Activated gamma-delta T cell (primary cell): ENCODE results near the gene CPLX4.

Experiments used
- DNase-seq: peaks from one replicate; lab custom pipeline; 2025; lab: John Stamatoyannopoulos, UW

Gene CPLX4

GRCh38 chr18:59306640-59307039, 11.8 kb downstream of the CPLX4 start:
- no peak for DNase-seq

GRCh38 chr18:59305295-59305694, 13.2 kb downstream of the CPLX4 start:
- no peak for DNase-seq

GRCh38 chr18:59303656-59304195, 14.7 kb downstream of the CPLX4 start:
- no peak for DNase-seq

GRCh38 chr18:59303006-59303405, 15.4 kb downstream of the CPLX4 start:
- DNase-seq = no peak

- no peak for DNase-seq
These were observed 16.5 kb downstream of the CPLX4 start for GRCh38 chr18:59301929-59302328.

- no peak for DNase-seq
These were observed 17.7 kb downstream of the CPLX4 start for GRCh38 chr18:59300676-59301285.

GRCh38 chr18:59298871-59299270, 19.6 kb downstream of the CPLX4 start:
- DNase-seq = no peak

GRCh38 chr18:59293317-59293716, 25.1 kb downstream of the CPLX4 start:
- no peak for DNase-seq

GRCh38 chr18:59286341-59286740, 32.1 kb downstream of the CPLX4 start:
- DNase-seq = no peak

- DNase-seq = no peak
These were observed 36.1 kb downstream of the CPLX4 start for GRCh38 chr18:59282341-59282740.

GRCh38 chr18:59279722-59280121, 38.7 kb downstream of the CPLX4 start:
- no peak for DNase-seq

GRCh38 chr18:59279193-59279592, 39.3 kb downstream of the CPLX4 start:
- no peak for DNase-seq

- DNase-seq = no peak
These were observed 39.7 kb downstream of the CPLX4 start for GRCh38 chr18:59278793-59279192.

- no peak for DNase-seq
These were observed 42.4 kb downstream of the CPLX4 start for GRCh38 chr18:59276047-59276446.

- no peak for DNase-seq
These were observed 43.0 kb downstream of the CPLX4 start for GRCh38 chr18:59275406-59275949.

- no peak for DNase-seq
These were observed 43.9 kb downstream of the CPLX4 start for GRCh38 chr18:59274533-59274928.

- DNase-seq = no peak
These were observed 44.5 kb downstream of the CPLX4 start for GRCh38 chr18:59273759-59274532.

- no peak for DNase-seq
These were observed 45.3 kb downstream of the CPLX4 start, which contains the start of gene RAX for GRCh38 chr18:59272891-59273758. Gene RAX, minus strand, starts transcription at chr18:59273454. Its CDS starts 248 bp downstream, at chr18:59273206.

GRCh38 chr18:59272221-59272888, 46.1 kb downstream of the CPLX4 start:
- no peak for DNase-seq

- DNase-seq = no peak
These were observed 46.7 kb downstream of the CPLX4 start for GRCh38 chr18:59271606-59272220.

GRCh38 chr18:59270689-59271257, 47.7 kb downstream of the CPLX4 start:
- no peak for DNase-seq
